Smooth muscle cell (in vitro differentiated cells): ENCODE data around the gene CDH5. TPM values are rescaled to one million over a fixed set of nuclear protein-coding genes. Genes with fewer than 3 reads are reported as not detected.

ENCODE experiments used
- DNase-seq: peaks from one replicate; lab custom pipeline; 2025; ENCODE audit not compliant: unreplicated experiment; lab: John Stamatoyannopoulos, UW
- H2AFZ ChIP-seq: fragments of 200-600 bp; sonication (generic); 2 replicates; pipeline ENCODE4 v1.6.0; 2016; ENCODE audit warnings: antibody characterized with exemption, low read depth, mild to moderate bottlenecking
- H3F3A ChIP-seq: fragments of 200-600 bp; sonication (generic); 2 replicates; pipeline ENCODE4 v1.6.0; 2017; ENCODE audit warnings: antibody characterized with exemption, low read depth
- H3K27ac ChIP-seq: fragments of 200-600 bp; sonication (generic); 2 replicates; pipeline ENCODE4 v1.5.1; 2016; ENCODE audit warnings: low read depth, mild to moderate bottlenecking
- H3K27me3 ChIP-seq: fragments of 200-600 bp; sonication (generic); 2 replicates; pipeline ENCODE4 v1.6.1; 2016; ENCODE audit warnings: low read depth, mild to moderate bottlenecking
- H3K36me3 ChIP-seq: fragments of 200-600 bp; sonication (generic); 2 replicates; pipeline ENCODE4 v1.5.1; 2016; ENCODE audit warnings: low read depth
- H3K4me1 ChIP-seq: fragments of 200-600 bp; sonication (generic); 2 replicates; pipeline ENCODE4 v1.5.1; 2016; ENCODE audit warnings: low read depth
- H3K4me2 ChIP-seq: fragments of 200-600 bp; sonication (generic); 2 replicates; pipeline ENCODE4 v1.6.0; 2016; ENCODE audit warnings: mild to moderate bottlenecking
- H3K4me3 ChIP-seq: fragments of 200-600 bp; sonication (generic); 2 replicates; pipeline ENCODE4 v1.5.1; 2016; ENCODE audit warnings: mild to moderate bottlenecking
- H3K79me2 ChIP-seq: fragments of 200-600 bp; sonication (generic); 2 replicates; pipeline ENCODE4 v1.6.0; 2016; ENCODE audit warnings: low read depth, mild to moderate bottlenecking
- H3K9ac ChIP-seq: fragments of 200-600 bp; sonication (generic); 2 replicates; pipeline ENCODE4 v1.6.0; 2016; ENCODE audit warnings: low read depth
- H3K9me3 ChIP-seq: fragments of 200-600 bp; sonication (generic); replicated peaks from 2 replicates; pipeline ENCODE4 v1.5.1; 2016; ENCODE audit warnings: low read depth
- H4K20me1 ChIP-seq: fragments of 200-600 bp; sonication (generic); 2 replicates; pipeline ENCODE4 v1.6.0; 2016; ENCODE audit warnings: low read depth
- CTCF ChIP-seq: fragments of 200-600 bp; sonication (generic); IDR thresholded peaks from 2 replicates; pipeline ENCODE4 v1.5.1; 2017; ENCODE audit warnings: borderline replicate concordance, mild to moderate bottlenecking, antibody characterized with exemption; ENCODE audit not compliant: insufficient read depth, poor library complexity, severe bottlenecking
- WGBS: methylation state at CpG from one replicate; pipeline ENCODE4 v1.1.7; 2016; ENCODE audit warnings: low lambda C conversion rate; 5-methylcytosine and 5-hydroxymethylcytosine counted together
- polyA plus RNA-seq: library from polyadenylated mRNA; unstranded; fragments of >200 nt; fragmentation: Nextera tagmentation; extraction: Ambion mirVana; gene quantifications from 2 replicates; pipeline ENCODE4 v1.2.1, GENCODE V29; 2016
- total RNA-seq: library from RNA; depleted of rRNA; stranded (reverse); fragments of >200 nt; gene quantifications from 2 replicates; pipeline ENCODE4 v1.2.3, GENCODE V29; 2014

CDH5 gene
- total and polyA plus RNA-seq, 2 experiments from 2014 or later, result not detected

GRCh38 chr16:66438536-66438935, 72.0 kb downstream of the CDH5 start:
- Histone ChIP-seq H3F3A (peaks cover 4% of the 10 kb centered on the region), H3K4me1 (no peaks in the 10 kb centered on the region), H3K9me3 (no peaks in the 10 kb centered on the region), H4K20me1 (no peaks in the 10 kb centered on the region), H3K79me2 (no peaks in the 10 kb centered on the region), H3K27ac (no peak overlapping the region), H3K9ac (no peak overlapping the region), H3K27me3 (peaks cover 6% of the 10 kb centered on the region), H3K4me2 (no peak overlapping the region), H3K36me3 (no peaks in the 10 kb centered on the region), H3K4me3 (no peak overlapping the region), H2AFZ (no peak overlapping the region)
- no peak for DNase-seq
- no peak for TF ChIP-seq CTCF
- WGBS, result 87% methylated on average over 8 of the region's 8 CpGs

- H3K4me3 ChIP-seq, result no peak overlapping the region
- H3K9me3 ChIP-seq, result no peaks in the 10 kb centered on the region
- peaks cover 6% of the 10 kb centered on the region for H3K27me3 ChIP-seq
- no peaks in the 10 kb centered on the region for H3K4me1 ChIP-seq
- WGBS, result 87% methylated on average over 5 of the region's 5 CpGs
- no peak for DNase-seq
- peaks cover 4% of the 10 kb centered on the region for H3F3A ChIP-seq
- no peaks in the 10 kb centered on the region for H4K20me1 ChIP-seq
- no peak overlapping the region for H3K4me2 ChIP-seq
- TF ChIP-seq CTCF, result no peak
- H3K36me3 ChIP-seq, result no peaks in the 10 kb centered on the region
- no peak overlapping the region for H2AFZ ChIP-seq
- no peak overlapping the region for H3K27ac ChIP-seq
- H3K79me2 ChIP-seq, result no peaks in the 10 kb centered on the region
- H3K9ac ChIP-seq, result no peak overlapping the region
These were observed 72.7 kb downstream of the CDH5 start for GRCh38 chr16:66439051-66439730.

GRCh38 chr16:66440271-66440802, 73.8 kb downstream of the CDH5 start:
- Histone ChIP-seq H2AFZ (no peak overlapping the region), H3K4me3 (no peak overlapping the region), H3K36me3 (no peaks in the 10 kb centered on the region), H3K4me1 (no peaks in the 10 kb centered on the region), H3K27ac (no peak overlapping the region), H4K20me1 (no peaks in the 10 kb centered on the region), H3K4me2 (no peak overlapping the region), H3F3A (no peaks in the 10 kb centered on the region), H3K9ac (no peak overlapping the region), H3K79me2 (no peaks in the 10 kb centered on the region), H3K9me3 (no peaks in the 10 kb centered on the region), H3K27me3 (peaks cover 6% of the 10 kb centered on the region)
- TF ChIP-seq CTCF, result no peak
- WGBS, result 95% methylated on average over 10 of the region's 10 CpGs
- DNase-seq, result no peak

- H3K4me3 ChIP-seq, result no peak overlapping the region
- DNase-seq, result no peak
These were observed 74.5 kb downstream of the CDH5 start for GRCh38 chr16:66440970-66441369.

More at GRCh38 chr16:66440970-66441369, 74.5 kb downstream of the CDH5 start:
- Histone ChIP-seq H4K20me1 (no peaks in the 10 kb centered on the region), H3F3A (no peaks in the 10 kb centered on the region), H3K36me3 (no peaks in the 10 kb centered on the region), H2AFZ (no peak overlapping the region), H3K4me2 (no peak overlapping the region), H3K79me2 (no peaks in the 10 kb centered on the region), H3K9me3 (no peaks in the 10 kb centered on the region), H3K9ac (no peak overlapping the region), H3K27me3 (peaks cover 6% of the 10 kb centered on the region), H3K27ac (no peak overlapping the region), H3K4me1 (no peaks in the 10 kb centered on the region)
- 93% methylated on average over 11 of the region's 11 CpGs for WGBS
- TF ChIP-seq CTCF, result no peak
